ENCODE measurements around the gene HDGF.

HDGF gene

DNA sequence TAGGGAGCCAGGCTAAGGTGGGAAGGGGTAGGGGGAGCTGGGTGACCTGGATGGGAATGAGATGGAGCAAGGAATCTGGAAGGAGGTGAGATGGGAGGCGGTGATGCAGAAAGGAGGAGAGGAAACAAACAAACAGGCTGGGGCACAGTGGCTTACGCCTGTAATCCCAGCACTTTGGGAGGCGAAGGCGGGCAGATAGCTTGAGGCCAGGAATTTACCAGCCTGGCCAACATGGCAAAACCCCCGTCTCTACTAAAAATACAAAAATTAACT is 56.8 kb downstream of the HDGF start:
- Histone ChIP-seq H3K56ac (ENCODE audit: low read length) (peak overlapping the region; percentile 92), H2BK15ac (replicated peaks; ENCODE audit: low read depth) (no peak overlapping the region), H3K27ac (ENCODE audit: low read depth, low read length) (peak overlapping the region; percentile 69), H4K5ac (ENCODE audit: low read length) (no peak overlapping the region), H3K4me3 (ENCODE audit: low read length) (no peak overlapping the region), H3K9ac (ENCODE audit: low read length) (peak overlapping the region; percentile 75), H3K4me1 (ENCODE audit: control insufficient read depth, low read depth, low read length) (peaks cover 31% of the 10 kb centered on the region), H2BK5ac (ENCODE audit: low read length) (peak overlapping the region; percentile 76), H3K36me3 (ENCODE audit: control insufficient read depth, insufficient read depth, low read length) (peaks cover 3% of the 10 kb centered on the region), H3K4ac (ENCODE audit: low read depth, low read length) (no peak overlapping the region), H3K79me2 (ENCODE audit: control insufficient read depth, insufficient read depth, low read length) (no peaks in the 10 kb centered on the region), H3K79me1 (ENCODE audit: low read length) (no peaks in the 10 kb centered on the region), H4K8ac (ENCODE audit: low read depth, low read length) (no peak overlapping the region), H2BK120ac (ENCODE audit: low read depth, low read length) (peak overlapping the region; percentile 9), H3K23ac (ENCODE audit: low read length) (no peak overlapping the region), H2AK5ac (ENCODE audit: low read length) (no peak overlapping the region), H3K18ac (ENCODE audit: low read length) (peak overlapping the region; percentile 64), H3K27me3 (ENCODE audit: insufficient read depth, low read length, poor library complexity) (no peaks in the 10 kb centered on the region), H3K4me2 (ENCODE audit: low read length) (no peak overlapping the region)
- WGBS (ENCODE audit: extremely low coverage, insufficient coverage, low lambda C conversion rate): no CpG with 5 or more reads among the region's 5 CpGs
- no peak for DNase-seq

DNA sequence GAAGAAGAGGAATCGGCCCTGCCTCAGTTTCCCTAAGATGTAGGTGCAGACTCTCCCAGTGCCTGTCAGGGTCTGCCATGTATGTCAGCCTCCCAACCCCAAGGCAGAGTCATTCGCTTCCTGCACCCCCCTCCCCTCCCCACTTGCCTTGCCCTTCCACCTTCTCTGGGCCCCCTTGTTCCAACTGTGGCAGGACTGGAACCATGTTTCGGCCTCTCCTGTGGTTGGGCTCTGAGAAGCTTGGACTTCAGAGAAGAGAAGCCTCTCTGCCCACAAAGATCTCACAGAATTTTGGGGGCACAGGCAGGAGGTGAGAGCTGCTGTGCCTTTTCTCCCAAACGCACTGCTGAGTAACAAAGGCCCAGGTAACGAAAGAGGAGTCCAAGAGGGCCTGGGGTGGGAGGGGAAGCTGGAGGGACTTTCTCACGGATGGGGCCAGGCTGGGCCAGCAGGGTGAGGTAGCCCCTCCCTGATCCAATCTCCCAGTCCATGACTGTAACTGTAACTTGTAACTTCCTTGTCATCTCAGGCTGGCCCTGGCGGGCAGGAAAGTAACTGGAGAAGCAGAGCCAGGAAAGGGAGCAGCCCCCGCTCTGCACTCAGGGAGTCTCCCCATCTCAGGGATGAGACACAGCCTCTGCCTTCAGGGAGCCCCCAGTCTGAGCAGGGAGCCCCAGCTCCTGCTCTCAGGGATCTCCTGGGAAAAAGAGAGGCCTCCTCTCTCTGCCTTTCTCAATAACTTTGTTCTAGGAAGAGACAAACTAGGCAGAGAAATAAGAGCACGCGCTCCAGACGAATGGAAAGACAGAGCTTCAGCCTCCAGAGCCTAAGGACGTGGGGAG is 57.4 kb downstream of the HDGF start:
- WGBS (ENCODE audit: extremely low coverage, insufficient coverage, low lambda C conversion rate): no CpG with 5 or more reads among the region's 12 CpGs
- H3K4me1 ChIP-seq (ENCODE audit: control insufficient read depth, low read depth, low read length): peaks cover 31% of the 10 kb centered on the region
- H3K36me3 ChIP-seq (ENCODE audit: control insufficient read depth, insufficient read depth, low read length): peaks cover under 1% of the 10 kb centered on the region
- peak overlapping the region; percentile 92 for H3K56ac ChIP-seq (ENCODE audit: low read length)
- no peak overlapping the region for H4K5ac ChIP-seq (ENCODE audit: low read length)
- H3K27ac ChIP-seq (ENCODE audit: low read depth, low read length): peak overlapping the region; percentile 69
- peak overlapping the region; percentile 91 for H2AK5ac ChIP-seq (ENCODE audit: low read length)
- H3K79me2 ChIP-seq (ENCODE audit: control insufficient read depth, insufficient read depth, low read length): no peaks in the 10 kb centered on the region
- peak; percentile 92 for DNase-seq
- peak overlapping the region; percentile 77 for H4K8ac ChIP-seq (ENCODE audit: low read depth, low read length)
- no peak overlapping the region for H2BK15ac ChIP-seq (replicated peaks; ENCODE audit: low read depth)
- H3K4me3 ChIP-seq (ENCODE audit: low read length): no peak overlapping the region
- no peaks in the 10 kb centered on the region for H3K27me3 ChIP-seq (ENCODE audit: insufficient read depth, low read length, poor library complexity)
- no peaks in the 10 kb centered on the region for H3K79me1 ChIP-seq (ENCODE audit: low read length)
- H2BK5ac ChIP-seq (ENCODE audit: low read length): peak overlapping the region; percentile 76
- peak overlapping the region; percentile 82 for H3K4ac ChIP-seq (ENCODE audit: low read depth, low read length)
- H3K4me2 ChIP-seq (ENCODE audit: low read length): no peak overlapping the region
- H3K18ac ChIP-seq (ENCODE audit: low read length): peak overlapping the region; percentile 72
- peak overlapping the region; percentile 31 for H2BK120ac ChIP-seq (ENCODE audit: low read depth, low read length)
- peak overlapping the region; percentile 26 for H3K23ac ChIP-seq (ENCODE audit: low read length)
- peak overlapping the region; percentile 75 for H3K9ac ChIP-seq (ENCODE audit: low read length)

DNA sequence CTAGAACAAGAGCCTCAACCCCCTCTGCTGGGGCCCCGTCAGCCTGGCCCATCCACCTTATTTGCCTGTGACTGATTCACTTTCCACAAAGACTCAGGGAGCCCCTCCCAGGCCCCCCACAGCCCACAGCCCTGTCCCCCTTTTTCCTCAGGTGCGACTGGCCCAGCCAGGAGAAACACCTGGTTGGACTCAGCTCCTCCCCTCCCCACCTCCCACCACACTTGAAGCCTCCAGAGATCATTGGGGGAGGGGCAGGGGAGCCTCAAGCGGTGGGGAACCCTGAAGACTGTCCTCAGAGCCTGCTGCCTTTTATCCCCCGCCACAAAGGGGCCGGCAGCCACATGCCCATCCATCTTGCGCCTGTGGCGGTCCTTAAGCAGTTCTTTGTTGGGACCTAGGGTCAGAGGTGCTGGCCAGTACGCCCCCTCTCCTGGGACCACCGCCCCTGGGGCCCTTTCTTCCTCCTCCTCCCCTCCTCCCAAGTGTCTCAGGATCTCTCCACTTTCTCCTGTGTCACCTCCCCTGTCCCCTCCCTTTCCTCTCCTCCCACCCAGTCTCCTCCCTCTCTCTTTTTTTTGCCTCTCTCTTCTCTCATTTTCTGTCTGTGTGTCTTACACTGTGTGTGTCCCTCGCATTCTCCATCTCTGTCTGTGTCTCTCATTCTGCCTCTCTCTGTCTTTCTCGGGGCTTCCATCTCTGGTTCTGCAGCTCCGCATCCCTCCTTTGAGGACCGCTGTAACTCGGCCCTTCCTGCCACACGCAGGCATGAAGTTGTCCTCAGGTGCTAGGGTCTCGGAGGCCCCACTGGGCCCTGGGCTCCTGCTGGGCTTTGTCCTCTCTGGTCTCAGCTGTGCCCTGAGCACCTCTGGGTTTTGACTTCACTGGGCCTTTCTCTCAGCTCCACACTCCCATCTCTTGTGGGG is 58.3 kb downstream of the HDGF start:
- peak overlapping the region; percentile 69 for H3K27ac ChIP-seq (ENCODE audit: low read depth, low read length)
- H3K23ac ChIP-seq (ENCODE audit: low read length): peak overlapping the region; percentile 94
- H3K4me2 ChIP-seq (ENCODE audit: low read length): peak overlapping the region; percentile 78
- peak overlapping the region; percentile 91 for H2AK5ac ChIP-seq (ENCODE audit: low read length)
- H3K79me2 ChIP-seq (ENCODE audit: control insufficient read depth, insufficient read depth, low read length): no peaks in the 10 kb centered on the region
- H2BK5ac ChIP-seq (ENCODE audit: low read length): peak overlapping the region; percentile 85
- H3K4ac ChIP-seq (ENCODE audit: low read depth, low read length): peak overlapping the region; percentile 87
- peak overlapping the region; percentile 75 for H3K9ac ChIP-seq (ENCODE audit: low read length)
- peak; percentile 98 for DNase-seq
- no peaks in the 10 kb centered on the region for H3K27me3 ChIP-seq (ENCODE audit: insufficient read depth, low read length, poor library complexity)
- H3K18ac ChIP-seq (ENCODE audit: low read length): peak overlapping the region; percentile 83
- H4K8ac ChIP-seq (ENCODE audit: low read depth, low read length): no peak overlapping the region
- H2BK120ac ChIP-seq (ENCODE audit: low read depth, low read length): peak overlapping the region; percentile 68
- H3K4me1 ChIP-seq (ENCODE audit: control insufficient read depth, low read depth, low read length): peaks cover 31% of the 10 kb centered on the region
- H3K79me1 ChIP-seq (ENCODE audit: low read length): no peaks in the 10 kb centered on the region
- H3K4me3 ChIP-seq (ENCODE audit: low read length): no peak overlapping the region
- H4K5ac ChIP-seq (ENCODE audit: low read length): peak overlapping the region; percentile 15
- no CpG with 5 or more reads among the region's 16 CpGs for WGBS (ENCODE audit: extremely low coverage, insufficient coverage, low lambda C conversion rate)
- no peaks in the 10 kb centered on the region for H3K36me3 ChIP-seq (ENCODE audit: control insufficient read depth, insufficient read depth, low read length)
- H2BK15ac ChIP-seq (replicated peaks; ENCODE audit: low read depth): no peak overlapping the region
- peak overlapping the region; percentile 92 for H3K56ac ChIP-seq (ENCODE audit: low read length)

DNA sequence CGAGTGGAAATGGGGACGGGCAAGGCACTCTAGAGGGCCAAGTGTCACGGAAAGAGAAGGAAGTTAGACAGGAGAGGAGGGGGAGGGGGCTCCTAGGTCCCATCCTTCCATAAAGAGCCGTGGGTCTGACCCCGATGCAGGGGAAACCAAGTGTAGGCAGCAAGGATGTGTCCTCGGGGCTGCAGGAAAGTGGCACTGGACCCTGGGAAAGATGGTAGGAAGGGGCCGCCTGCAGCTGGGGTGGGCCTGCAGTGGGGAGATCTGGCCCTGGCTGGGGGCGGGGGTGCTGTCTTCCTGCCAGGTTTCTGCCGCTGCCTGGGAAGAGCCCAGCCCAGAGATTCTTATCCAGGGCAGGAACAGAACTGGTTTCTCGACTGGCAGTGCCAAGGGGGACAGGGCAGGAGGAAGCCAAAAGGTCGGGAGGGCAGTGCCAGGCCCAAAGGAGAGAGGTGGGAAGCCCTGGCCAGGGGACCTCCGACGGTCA is 59.0 kb downstream of the HDGF start:
- no peak overlapping the region for H2BK15ac ChIP-seq (replicated peaks; ENCODE audit: low read depth)
- no peaks in the 10 kb centered on the region for H3K27me3 ChIP-seq (ENCODE audit: insufficient read depth, low read length, poor library complexity)
- H3K4me3 ChIP-seq (ENCODE audit: low read length): no peak overlapping the region
- no peaks in the 10 kb centered on the region for H3K36me3 ChIP-seq (ENCODE audit: control insufficient read depth, insufficient read depth, low read length)
- H3K79me1 ChIP-seq (ENCODE audit: low read length): no peaks in the 10 kb centered on the region
- no peak overlapping the region for H2AK5ac ChIP-seq (ENCODE audit: low read length)
- peak overlapping the region; percentile 68 for H2BK120ac ChIP-seq (ENCODE audit: low read depth, low read length)
- no CpG with 5 or more reads among the region's 13 CpGs for WGBS (ENCODE audit: extremely low coverage, insufficient coverage, low lambda C conversion rate)
- H4K5ac ChIP-seq (ENCODE audit: low read length): no peak overlapping the region
- peak overlapping the region; percentile 92 for H3K56ac ChIP-seq (ENCODE audit: low read length)
- H3K79me2 ChIP-seq (ENCODE audit: control insufficient read depth, insufficient read depth, low read length): no peaks in the 10 kb centered on the region
- H3K4me2 ChIP-seq (ENCODE audit: low read length): peak overlapping the region; percentile 59
- peak overlapping the region; percentile 49 for H3K4ac ChIP-seq (ENCODE audit: low read depth, low read length)
- H3K4me1 ChIP-seq (ENCODE audit: control insufficient read depth, low read depth, low read length): peaks cover 31% of the 10 kb centered on the region
- peak overlapping the region; percentile 63 for H3K27ac ChIP-seq (ENCODE audit: low read depth, low read length)
- H4K8ac ChIP-seq (ENCODE audit: low read depth, low read length): no peak overlapping the region
- H2BK5ac ChIP-seq (ENCODE audit: low read length): peak overlapping the region; percentile 82
- H3K9ac ChIP-seq (ENCODE audit: low read length): peak overlapping the region; percentile 68
- H3K23ac ChIP-seq (ENCODE audit: low read length): peak overlapping the region; percentile 94
- no peak for DNase-seq
- peak overlapping the region; percentile 83 for H3K18ac ChIP-seq (ENCODE audit: low read length)

All from mesendoderm (in vitro differentiated cells).